ENCODE data around the gene TP73.

Gene TP73

GRCh38 chr1:3730543-3731247, 78.4 kb downstream of the TP73 start:
- no peak for DNase-seq (ENCODE audit: low read depth, low spot score)
- in situ Hi-C loops (cut with HindIII; ENCODE audit: low sequenced_read_pairs) = no loop called here
- no peak overlapping the region for H3K4me3 ChIP-seq (ENCODE audit: low read depth, low read length)
- TF ChIP-seq CTCF (IDR thresholded peaks at IDR 0.05; ENCODE audit: low read depth, low read length) = no peak

- in situ Hi-C loops (cut with HindIII; ENCODE audit: low sequenced_read_pairs) = no loop called here
- no peak for DNase-seq (ENCODE audit: low read depth, low spot score)
- no peak for TF ChIP-seq CTCF (IDR thresholded peaks at IDR 0.05; ENCODE audit: low read depth, low read length)
- no peak overlapping the region for H3K4me3 ChIP-seq (ENCODE audit: low read depth, low read length)
Observed at GRCh38 chr1:3731583-3732433, 79.5 kb downstream of the TP73 start.

GRCh38 chr1:3732434-3733093, 80.2 kb downstream of the TP73 start:
- in situ Hi-C loops (cut with HindIII; ENCODE audit: low sequenced_read_pairs) = no loop called here
- DNase-seq (ENCODE audit: low read depth, low spot score) = no peak
- no peak overlapping the region for H3K4me3 ChIP-seq (ENCODE audit: low read depth, low read length)
- no peak for TF ChIP-seq CTCF (IDR thresholded peaks at IDR 0.05; ENCODE audit: low read depth, low read length)

GRCh38 chr1:3733094-3733882, 81.0 kb downstream of the TP73 start:
- no peak for DNase-seq (ENCODE audit: low read depth, low spot score)
- no peak overlapping the region for H3K4me3 ChIP-seq (ENCODE audit: low read depth, low read length)
- in situ Hi-C loops (cut with HindIII; ENCODE audit: low sequenced_read_pairs) = no loop called here
- no peak for TF ChIP-seq CTCF (IDR thresholded peaks at IDR 0.05; ENCODE audit: low read depth, low read length)

GRCh38 chr1:3733883-3734589, 81.7 kb downstream of the TP73 start:
- no peak for TF ChIP-seq CTCF (IDR thresholded peaks at IDR 0.05; ENCODE audit: low read depth, low read length)
- no peak for DNase-seq (ENCODE audit: low read depth, low spot score)
- H3K4me3 ChIP-seq (ENCODE audit: low read depth, low read length) = no peak overlapping the region
- in situ Hi-C loops (cut with HindIII; ENCODE audit: low sequenced_read_pairs) = no loop called here
